GM21526 (cell line): ENCODE results near the gene ZC3H4.
"Not testable (repeated sequence)": the region's sequence is repeated elsewhere in the genome, so short reads cannot be mapped to it uniquely, and the experiment has no call there.

Experiments used
- ATAC-seq: cut with Tn5 transposase; IDR thresholded peaks from one replicate; pipeline ENCODE4 v1.9.1; 2021; ENCODE audit warnings: moderate library complexity; ENCODE audit not compliant: unreplicated experiment, low FRiP score

ZC3H4 gene

DNA sequence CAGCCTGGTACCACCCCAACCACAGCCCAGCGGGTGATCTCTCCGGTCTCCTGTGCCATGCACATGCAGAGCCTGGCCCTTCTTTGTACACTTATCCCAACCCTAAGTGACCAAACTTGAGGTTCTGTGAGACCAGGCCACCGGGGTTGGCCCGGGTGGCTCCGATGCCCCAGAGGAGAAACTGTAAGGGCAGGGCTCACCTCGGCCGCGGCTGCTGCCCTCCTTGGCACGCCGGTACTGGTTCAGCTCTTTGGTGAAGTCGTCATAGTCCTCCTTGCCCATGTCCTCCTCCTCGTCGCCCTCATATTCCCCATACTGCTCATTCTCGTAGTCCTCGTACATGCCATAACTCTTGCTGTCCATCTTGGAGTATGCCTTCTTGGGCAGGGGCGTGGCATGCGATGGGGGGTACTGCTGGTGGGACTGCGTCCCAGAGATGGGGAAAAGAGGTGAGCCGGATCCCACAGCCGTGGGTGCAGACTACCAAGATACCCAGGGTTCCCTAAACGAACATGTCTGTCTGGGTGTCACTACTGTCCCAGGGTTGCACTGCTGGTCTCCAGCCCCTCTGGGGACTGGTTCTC lies 23.7 kb downstream of the ZC3H4 start:
- ATAC-seq: no peak

DNA sequence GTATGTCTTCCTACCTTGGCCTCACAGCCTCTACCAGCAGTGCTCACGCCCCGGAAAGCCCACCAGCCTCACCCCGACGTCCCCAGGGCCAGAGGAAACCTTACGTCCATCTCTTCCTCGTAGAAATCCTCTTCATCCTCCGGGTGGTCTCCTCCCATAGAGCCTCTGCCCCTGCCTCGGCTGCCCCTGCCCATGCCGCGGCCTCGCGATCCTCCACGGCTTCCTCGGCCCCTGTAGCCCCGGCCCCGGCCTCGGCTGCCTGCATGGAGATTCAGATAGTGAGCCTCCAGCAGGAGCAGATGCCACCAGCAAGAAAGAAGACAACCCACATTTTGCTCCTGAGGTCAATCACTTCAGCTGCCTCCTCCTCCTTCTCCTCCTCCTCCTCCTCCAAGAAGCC lies 27.3 kb downstream of the ZC3H4 start:
- ATAC-seq: no peak

DNA sequence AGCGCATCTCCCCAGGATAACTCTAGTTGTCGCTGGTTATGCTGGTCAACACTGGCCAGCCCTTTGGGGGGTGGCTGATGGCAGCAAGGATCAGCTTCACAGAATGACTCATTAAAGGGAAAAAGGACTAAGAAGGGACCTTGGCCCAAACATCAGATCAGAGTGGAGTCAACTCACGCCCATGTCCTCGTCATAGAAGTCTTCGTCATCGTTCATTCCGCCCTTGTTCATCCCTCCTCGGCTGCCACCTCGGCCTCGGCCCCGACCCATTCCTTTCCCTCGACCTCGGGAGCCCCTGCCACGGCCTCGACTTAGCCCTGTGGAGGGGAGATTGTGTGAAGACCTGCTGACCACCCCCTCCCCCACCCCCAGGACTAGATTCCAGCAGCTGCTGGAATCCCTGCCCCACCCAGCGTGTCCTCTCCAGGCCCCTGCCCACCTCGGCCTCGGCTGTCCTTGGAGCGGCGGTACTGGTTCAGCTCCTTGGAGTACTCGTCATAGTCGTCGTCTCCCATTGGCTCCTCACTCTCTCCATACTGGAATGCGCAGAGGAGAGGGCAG lies 28.6 kb downstream of the ZC3H4 start:
- no peak for ATAC-seq

DNA sequence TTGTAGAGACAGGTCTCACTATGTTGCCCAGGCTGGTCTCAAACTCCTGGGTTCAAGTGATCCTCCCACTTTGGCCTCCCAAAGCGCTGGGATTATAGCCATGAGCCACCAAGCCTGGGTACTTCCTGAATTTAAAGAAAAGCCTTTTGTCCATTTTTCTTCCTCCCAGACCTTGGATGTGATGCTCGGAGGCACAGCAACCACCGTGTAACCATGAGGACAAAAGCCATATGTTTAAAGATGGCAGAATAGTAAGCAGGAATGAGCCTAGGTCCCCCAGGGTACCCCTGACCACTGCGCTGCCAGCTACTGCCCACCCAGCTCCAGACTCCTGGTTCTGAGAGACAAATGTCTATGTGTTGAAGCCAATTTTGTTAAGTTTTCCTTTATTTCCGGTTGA lies 31.1 kb downstream of the ZC3H4 start:
- ATAC-seq: no peak

DNA sequence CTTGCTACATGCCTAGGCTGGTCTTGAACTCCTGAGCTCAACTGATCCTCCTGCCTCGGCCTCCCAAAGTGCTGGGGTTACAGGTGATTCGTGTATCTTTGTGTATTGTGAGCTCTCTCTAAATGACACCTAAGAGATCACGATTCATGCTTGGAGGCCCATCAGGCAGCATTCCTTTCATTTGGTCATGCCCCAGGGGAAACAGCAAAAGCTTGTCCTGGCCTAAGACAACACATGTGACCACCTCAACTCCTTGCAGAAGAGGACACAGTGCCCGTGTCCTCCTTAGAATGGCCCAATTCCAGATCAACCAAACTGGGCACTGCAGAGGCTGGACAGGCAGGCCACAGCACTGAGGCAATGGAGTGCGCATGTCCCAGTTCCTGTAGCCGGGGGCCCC lies 32.5 kb downstream of the ZC3H4 start:
- no peak for ATAC-seq

DNA sequence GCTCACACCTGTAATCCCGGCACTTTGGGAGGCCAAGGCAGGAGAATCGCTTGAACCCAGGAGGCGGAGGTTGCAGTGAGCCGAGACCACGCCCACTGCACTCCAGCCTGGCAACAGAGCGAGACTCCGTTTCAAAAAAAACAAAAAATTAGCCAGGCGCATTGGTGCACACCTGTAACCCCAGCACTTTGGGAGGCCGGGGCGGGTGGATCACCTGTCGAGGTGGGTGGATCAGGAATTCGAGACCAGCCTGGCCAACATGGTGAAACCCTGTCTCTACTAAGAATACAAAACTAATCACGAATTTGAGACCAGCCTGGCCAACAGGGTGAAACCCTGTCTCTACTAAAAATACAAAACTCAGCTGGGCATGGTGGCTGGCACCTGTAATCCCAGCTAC lies 35.2 kb downstream of the ZC3H4 start:
- not testable (repeated sequence) for ATAC-seq

DNA sequence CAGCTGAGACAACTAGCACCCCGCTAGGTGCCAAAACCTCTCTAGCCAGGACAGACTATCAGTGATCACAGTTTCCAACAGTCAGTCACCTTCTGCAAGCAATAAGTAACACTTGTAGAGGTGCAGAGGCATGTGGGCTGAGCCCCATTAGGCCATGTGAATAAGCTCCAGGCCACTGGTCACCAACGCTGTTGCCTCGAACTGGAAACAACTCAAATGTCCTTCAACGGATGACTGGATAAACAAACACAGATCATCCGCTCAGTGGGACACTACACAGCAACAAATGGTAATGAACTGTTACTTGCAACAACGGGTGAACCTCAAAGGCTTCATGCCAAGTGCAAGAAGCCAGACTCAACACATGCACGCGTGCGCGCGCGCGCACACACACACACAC lies 37.6 kb downstream of the ZC3H4 start:
- ATAC-seq: no peak

DNA sequence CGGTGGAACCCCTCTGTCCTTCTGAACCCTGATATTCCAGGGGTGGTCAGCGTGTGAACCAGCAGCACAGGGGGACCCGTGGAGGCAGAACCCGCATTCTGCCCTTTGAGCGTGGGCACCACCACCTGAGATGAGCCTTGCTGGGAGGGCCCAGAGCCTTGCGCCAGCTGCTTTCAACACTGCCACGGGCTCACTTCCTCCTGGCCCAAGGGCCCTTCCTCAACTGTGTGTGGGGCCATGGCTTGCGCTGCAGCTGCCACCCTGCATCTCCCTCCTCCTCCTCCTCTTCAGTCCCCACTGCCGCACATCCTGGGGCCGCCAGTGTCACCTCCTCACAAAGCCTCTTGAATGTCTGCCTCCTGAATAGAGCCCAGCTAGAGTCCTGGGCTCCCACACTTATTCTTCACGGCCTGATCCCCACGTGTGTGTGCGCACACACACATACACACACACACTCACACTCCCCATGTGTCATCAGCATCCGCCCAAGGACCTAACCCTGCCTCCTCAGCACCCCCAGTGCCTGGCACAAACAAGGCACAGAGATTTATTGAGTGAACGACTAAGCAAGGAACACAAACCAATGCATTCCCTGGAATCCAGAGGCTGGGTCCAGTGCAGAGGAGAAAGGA lies 38.3 kb downstream of the ZC3H4 start:
- ATAC-seq: no peak

DNA sequence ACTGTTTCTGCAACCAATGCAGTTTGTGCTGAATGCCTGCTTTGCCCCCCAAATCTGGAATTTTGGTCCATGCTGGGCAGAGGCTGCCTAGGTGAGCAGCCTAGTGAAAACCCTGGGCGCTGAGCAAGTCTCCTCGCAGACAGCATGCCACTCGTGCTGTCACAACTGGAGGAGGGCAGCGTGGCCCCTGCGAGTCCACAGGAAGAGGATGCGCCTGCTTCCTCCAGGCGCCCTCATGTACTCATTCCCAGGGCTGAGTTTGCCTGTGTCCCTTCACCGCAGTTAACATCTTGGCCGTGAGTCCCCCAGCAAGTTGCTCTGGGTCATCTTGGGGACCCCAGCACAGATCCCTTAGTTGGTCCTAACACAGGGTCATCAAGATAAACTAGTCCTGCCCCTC lies 39.0 kb downstream of the ZC3H4 start:
- ATAC-seq: no peak

DNA sequence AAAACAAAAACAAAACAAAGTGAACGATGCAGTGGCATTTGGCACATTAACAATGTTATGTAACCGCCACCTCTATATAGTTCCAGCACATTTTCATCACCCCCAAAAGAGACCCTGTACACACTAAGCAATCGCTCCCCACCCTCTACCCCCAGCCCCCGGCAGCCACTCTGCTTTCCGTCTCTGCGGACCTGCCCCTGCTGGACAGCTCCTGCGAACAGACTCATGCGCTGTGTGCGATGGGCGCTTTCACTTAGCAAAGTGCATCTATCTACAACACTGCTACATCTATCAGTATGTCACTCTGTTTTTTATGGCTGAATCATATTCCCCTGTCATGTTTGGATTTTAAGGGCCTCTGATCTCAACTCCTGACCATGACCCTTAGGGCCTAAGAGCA lies 40.0 kb downstream of the ZC3H4 start:
- ATAC-seq: no peak

DNA sequence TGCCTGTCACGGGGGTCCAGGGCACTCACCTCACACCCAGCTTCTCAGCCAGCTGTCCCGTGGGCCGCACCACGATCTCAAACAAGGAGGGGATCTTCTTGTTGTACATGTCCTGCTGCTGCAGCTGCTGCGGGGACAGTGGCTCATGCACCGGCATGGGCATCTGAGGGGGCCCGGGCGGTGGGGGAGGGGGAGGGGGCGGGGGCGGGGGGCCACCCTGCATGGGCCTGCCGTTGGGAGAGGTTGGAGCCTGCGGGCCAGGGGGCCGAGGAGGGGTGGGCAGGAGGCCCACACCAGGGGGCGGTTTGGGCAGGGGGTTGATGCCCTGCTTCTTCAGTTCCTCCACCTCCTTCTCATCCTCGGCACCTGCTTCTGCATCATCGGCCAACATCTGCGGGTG lies 41.3 kb downstream of the ZC3H4 start:
- ATAC-seq: no peak

DNA sequence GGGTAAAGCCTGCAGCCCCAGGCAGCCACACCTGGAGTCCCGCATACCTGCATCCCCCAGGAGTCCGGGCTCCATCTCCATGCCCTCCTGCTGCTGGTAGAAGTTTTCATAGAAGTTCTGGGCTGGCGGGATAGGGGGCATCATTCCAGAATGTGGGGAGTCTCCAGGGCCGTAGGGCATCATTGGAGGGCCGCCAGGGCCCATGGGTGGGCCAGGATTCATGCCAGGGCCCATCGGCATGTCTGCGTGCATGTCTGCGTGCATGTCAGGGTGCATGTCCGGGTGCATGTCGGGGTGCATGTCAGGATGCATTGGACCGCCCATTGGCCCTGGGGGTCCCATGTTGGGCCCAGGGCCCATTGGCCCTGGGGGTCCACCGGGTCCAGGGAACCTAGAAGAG lies 41.8 kb downstream of the ZC3H4 start:
- ATAC-seq: no peak

DNA sequence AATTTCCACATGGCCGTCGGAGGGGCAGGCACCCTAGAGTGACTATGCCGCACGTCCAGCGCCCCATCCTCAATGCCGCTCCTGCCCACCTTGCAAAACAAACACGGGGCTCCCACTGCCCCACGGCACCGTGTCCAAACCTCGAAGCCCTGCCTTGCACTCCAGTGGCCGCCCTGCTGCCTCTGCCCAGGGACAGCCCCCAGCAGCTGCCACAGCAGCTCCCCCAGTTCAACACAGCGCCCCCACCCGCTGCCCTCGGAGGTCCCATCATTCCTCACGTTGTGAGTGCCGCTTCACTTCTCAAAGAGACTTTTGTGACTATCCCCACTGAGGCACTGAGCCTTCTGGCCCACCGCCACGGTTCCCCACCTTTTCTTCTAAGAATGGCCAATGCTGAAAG lies 42.8 kb downstream of the ZC3H4 start:
- no peak for ATAC-seq

DNA sequence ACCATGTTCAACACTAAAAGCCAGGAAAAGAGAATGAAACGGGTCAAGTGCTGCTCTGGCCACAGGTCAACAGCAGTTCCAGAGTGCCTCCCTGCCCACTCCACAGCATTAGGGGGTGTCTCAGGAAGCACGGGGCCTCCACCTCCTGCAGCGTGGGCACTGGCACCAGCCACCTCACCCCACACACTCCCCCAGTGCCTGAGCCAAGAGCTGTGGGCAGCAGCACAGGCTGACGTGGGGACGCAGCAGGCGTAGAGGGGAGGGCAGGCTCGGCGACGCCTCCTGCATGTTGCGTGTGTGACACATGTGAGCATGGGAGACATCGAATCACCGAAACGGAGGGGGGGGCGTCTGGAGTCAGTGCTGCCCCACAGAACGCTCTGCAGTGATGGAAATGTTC lies 43.8 kb downstream of the ZC3H4 start:
- ATAC-seq: no peak

DNA sequence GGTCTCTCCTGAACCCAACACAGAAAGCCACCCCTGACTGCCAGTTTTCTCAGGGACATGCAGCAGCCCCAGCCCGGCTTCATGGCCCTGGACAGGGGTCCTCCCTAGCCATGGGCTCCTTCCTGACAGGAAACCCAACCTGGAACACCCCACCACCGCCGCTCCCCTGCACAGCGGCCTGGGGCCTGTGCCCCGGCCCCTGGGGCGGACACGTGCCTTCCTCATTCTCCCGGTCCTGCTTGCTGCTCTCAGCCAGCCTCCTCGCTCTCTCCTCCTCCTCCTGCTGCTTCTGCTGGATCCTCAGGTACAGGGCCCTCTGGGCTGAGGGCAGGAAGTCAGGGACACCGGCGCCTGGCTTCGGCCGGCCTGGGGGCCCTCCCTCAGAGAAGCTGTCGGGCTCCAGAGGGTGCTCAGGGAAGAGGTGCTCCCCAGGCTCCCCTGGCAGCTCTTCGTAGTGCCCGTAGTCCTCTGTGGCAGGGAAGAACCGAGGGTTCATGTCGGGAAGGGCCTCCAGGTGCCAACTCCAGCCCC lies 44.6 kb downstream of the ZC3H4 start:
- ATAC-seq: no peak

DNA sequence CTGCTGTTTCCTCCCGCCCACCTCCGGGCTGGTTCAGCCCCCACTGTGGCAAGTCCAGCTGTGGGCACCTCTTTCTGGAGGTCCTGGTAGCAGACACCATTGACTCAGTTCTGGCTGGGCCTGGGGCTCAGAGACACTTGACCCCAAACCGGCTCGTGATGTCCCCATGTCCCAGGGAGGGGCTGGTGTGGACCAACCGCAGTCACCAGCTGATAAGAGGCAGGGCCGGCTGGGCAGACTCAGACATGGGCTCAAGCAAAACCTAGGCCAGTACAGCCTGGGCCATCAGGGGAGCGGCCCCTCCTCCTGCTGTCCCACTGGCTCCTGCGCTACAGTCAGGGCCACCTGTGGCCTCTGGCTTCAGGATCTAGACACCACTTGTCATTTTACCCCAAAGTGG lies 45.3 kb downstream of the ZC3H4 start:
- no peak for ATAC-seq

DNA sequence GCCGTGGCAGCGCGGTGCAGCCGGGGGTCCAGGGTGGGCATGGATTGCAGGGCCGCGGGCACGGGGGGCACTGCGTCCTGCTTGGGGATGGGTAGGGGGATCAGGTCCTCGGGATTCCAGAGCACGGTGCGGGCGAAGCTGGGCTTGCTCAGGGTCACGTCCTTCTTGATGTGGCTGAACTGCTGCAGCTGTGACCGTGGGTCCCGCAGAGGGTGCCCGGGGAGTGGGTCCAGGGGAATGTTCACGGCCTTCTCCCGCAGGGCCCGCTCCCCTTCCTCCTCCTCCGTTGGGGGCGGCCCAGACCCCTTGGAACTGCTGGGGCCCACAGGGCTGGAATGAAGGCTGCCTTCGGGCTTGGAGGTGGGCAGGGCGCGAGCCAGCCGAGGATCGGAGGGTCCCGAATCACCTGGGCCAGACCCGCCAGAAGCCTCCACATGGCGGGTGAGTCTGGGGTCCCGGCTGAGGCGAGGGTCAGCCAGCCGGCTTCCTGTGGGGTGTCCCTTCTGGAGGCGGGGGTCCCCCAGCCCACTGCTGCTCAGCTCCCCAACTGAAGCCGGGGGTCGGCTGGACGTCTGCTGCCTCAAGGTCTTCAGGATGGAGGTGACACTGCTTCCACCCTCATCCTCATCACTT lies 46.2 kb downstream of the ZC3H4 start:
- no peak for ATAC-seq

DNA sequence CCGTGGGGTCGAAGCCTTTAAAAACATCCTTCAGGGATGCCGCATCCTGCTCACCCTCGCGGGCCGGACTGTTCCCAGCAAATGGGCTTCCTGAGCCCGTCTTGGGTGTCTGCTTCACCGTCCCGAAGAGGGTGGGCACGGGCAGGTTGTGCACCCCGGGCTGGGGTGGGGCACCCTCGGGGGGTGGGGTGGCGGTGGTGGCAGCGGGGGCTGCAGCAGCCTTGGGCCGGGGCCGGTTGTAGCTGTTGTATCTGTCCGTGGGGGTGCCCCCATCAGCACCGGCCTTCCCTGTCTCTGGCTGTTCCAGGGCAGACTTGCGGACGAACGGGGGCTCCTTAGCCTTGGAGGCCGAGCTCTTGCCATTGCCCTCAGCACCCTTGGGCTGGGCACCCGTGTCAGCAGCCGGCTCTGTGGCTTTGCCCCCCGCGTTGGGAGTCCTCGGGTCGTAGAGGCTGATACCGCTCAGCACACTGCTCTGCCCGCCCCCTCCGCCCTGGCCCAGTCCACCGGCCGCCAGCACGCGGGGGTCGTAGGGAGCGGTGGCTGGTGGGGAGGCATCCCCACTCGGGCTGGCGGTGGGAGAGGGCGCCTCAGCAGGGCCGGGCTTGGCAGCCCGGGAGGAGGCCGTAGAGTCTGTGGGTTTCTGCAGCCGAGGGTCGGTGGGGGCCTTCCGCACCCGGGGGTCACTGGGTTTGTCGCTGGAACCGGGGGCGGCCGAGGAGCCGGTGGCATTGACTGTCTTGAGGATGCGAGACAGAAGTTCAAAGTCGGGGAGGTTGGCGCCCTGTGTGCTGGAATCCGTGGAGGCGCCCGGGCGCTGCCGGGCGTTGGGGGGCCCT lies 47.0 kb downstream of the ZC3H4 start:
- no peak for ATAC-seq

DNA sequence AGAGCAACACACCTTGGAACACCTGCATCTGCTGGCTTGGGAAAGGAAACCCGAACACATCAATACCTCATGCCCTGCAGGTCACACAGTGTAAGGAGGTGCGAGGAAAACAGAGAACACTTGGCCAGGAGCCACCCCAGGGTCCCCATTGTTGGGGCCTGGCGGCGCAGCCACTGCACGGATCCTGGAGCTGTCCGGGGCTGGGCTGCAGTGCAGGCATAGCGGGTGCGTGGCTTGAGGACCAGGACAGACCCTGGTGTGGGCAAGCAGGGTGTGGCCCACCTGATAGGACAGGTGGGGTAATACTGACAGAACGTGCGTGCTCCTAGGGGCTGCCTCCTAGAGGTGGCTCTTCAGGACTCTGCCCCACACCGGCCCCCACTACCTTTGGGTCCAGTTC lies 48.3 kb downstream of the ZC3H4 start:
- ATAC-seq: no peak

DNA sequence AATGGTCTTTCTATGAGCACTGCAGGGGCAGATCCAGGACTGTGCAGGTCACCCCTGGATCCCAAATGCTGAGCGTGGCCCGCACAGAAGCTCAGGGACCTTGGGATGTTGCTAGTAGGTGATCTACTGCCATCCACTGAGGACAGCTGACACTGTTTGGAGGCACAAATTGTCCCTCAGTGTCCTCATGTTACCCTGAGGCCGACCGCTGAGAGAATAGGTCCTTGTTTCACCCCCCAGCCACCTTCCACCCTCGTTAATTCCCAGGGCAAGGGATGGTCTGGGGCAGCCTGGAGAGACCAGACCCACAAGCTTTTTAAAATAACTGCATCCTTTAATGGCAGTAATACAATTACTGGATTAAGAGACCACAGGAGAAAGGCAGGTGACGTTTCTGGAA lies 49.7 kb downstream of the ZC3H4 start:
- ATAC-seq: no peak

DNA sequence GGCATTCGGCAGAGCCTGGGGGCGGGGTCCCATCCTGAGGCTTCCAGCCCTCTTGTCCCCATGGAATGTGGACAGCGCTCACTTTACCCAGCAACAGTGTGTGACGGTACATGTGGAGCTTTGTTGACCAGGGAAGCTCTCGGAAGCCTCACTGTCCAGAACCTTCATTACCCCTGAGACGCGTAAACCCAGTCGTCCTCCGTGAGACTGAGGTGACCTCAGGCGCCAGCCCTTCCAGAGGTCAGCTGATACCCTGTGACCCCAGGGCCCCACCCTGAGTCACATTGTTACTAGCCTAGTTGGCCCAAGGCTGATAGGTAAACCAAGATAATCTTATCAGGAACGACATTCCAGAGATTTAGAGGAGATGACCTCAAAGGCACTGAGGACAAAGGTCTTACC lies 55.0 kb downstream of the ZC3H4 start:
- no peak for ATAC-seq
